IMR-90 (cell line): Measurements from ENCODE around the gene NEK11. TPM values are rescaled to one million over a fixed set of nuclear protein-coding genes. Genes with fewer than 3 reads are reported as not detected.

Experiments
- ATAC-seq: fragments of 200-7000 bp; cut with Tn5 transposase; 2 replicates; pipeline ENCODE4 v1.9.1; 2020; ENCODE audit warnings: low read depth, mild to moderate bottlenecking, moderate library complexity
- BruUV-seq: library from RNA; stranded (reverse); fragments of 400-500 nt; replicated peaks from 2 replicates; lab custom pipeline; 2021; lab: Mats Ljungman, UMichigan
- CTCF ChIA-PET: fragments of 300-600 bp; formaldehyde crosslinking; extraction: SDS; loops from one replicate; lab custom pipeline; 2021; ENCODE audit warnings: antibody characterized with exemption; lab: Yijun Ruan, JAX
- POLR2A ChIA-PET: fragments of 300-600 bp; sonication (Branson Sonifier 250); formaldehyde crosslinking; loops from one replicate; lab custom pipeline; 2022; ENCODE audit warnings: antibody characterized with exemption; ENCODE audit not compliant: unreplicated experiment; lab: Charles Lee
- DNase-seq: peaks from one replicate; pipeline ENCODE4 v3.0.0; 2013
- H2AFZ ChIP-seq: replicated peaks from 2 replicates; pipeline ENCODE3; 2013; ENCODE audit warnings: low read length, mild to moderate bottlenecking; ENCODE audit not compliant: poor library complexity
- H2AK5ac ChIP-seq: 2 replicates; pipeline ENCODE4 v1.6.1; 2013; ENCODE audit warnings: low read depth, low read length, inconsistent platforms
- H2AK9ac ChIP-seq: replicated peaks from 2 replicates; pipeline ENCODE3; 2013; ENCODE audit warnings: mild to moderate bottlenecking, low read depth, low read length, moderate library complexity; ENCODE audit not compliant: poor library complexity
- H2BK120ac ChIP-seq: 2 replicates; pipeline ENCODE4 v1.6.1; 2013; ENCODE audit warnings: low read depth, low read length, inconsistent platforms
- H2BK15ac ChIP-seq: 3 replicates; pipeline ENCODE4 v1.6.1; 2013; ENCODE audit warnings: low read depth, low read length, inconsistent platforms
- H2BK20ac ChIP-seq: 2 replicates; pipeline ENCODE4 v1.6.1; 2013; ENCODE audit warnings: low read depth, mild to moderate bottlenecking, inconsistent platforms, low read length, moderate library complexity
- H2BK5ac ChIP-seq: 2 replicates; pipeline ENCODE4 v1.6.1; 2013; ENCODE audit warnings: mild to moderate bottlenecking, low read depth, low read length, inconsistent platforms; ENCODE audit not compliant: poor library complexity, severe bottlenecking
- H3K14ac ChIP-seq: replicated peaks from 2 replicates; pipeline ENCODE4 v1.6.1; 2013; ENCODE audit warnings: low read depth, low read length, inconsistent platforms
- H3K18ac ChIP-seq: 2 replicates; pipeline ENCODE4 v1.6.1; 2013; ENCODE audit warnings: low read depth, low read length, control low read depth
- H3K23ac ChIP-seq: 2 replicates; pipeline ENCODE4 v1.6.1; 2013; ENCODE audit warnings: low read depth, low read length, inconsistent platforms
- H3K27ac ChIP-seq: 2 replicates; pipeline ENCODE4 v1.5.1; 2013; ENCODE audit warnings: mild to moderate bottlenecking, control low read depth, low read length; ENCODE audit not compliant: insufficient read depth
- H3K27me3 ChIP-seq: 2 replicates; pipeline ENCODE4 v1.6.1; 2013; ENCODE audit warnings: low read length; ENCODE audit not compliant: control insufficient read depth, insufficient read depth
- H3K36me3 ChIP-seq: 2 replicates; pipeline ENCODE4 v1.6.1; 2013; ENCODE audit warnings: low read length, mixed read lengths; ENCODE audit not compliant: control insufficient read depth, insufficient read depth
- H3K4ac ChIP-seq: 2 replicates; pipeline ENCODE4 v1.6.1; 2013; ENCODE audit warnings: low read depth, low read length, inconsistent platforms
- H3K4me1 ChIP-seq: 2 replicates; pipeline ENCODE4 v1.6.1; 2013; ENCODE audit warnings: low read length, mixed read lengths; ENCODE audit not compliant: control insufficient read depth, insufficient read depth
- H3K4me2 ChIP-seq: 2 replicates; pipeline ENCODE4 v1.6.1; 2013; ENCODE audit warnings: low read depth, mild to moderate bottlenecking, control low read depth, low read length, moderate library complexity
- H3K4me3 ChIP-seq: 2 replicates; pipeline ENCODE4 v1.5.1; 2013; ENCODE audit warnings: low read depth, mild to moderate bottlenecking, control low read depth, low read length, moderate library complexity; ENCODE audit not compliant: insufficient read depth
- H3K56ac ChIP-seq: 2 replicates; pipeline ENCODE4 v1.6.1; 2013; ENCODE audit warnings: low read length, inconsistent platforms; ENCODE audit not compliant: insufficient read depth; ENCODE audit errors: extremely low read depth
- H3K79me1 ChIP-seq, 2 experiments: 2 replicates each; pipeline ENCODE4 v1.6.1; 2013; ENCODE audit warnings: low read length in 2 of 2, inconsistent platforms in 1 of 2, low read depth in 1 of 2
- H3K9ac ChIP-seq: 2 replicates; pipeline ENCODE4 v1.6.1; 2013; ENCODE audit warnings: low read depth, low read length, control low read depth
- H3K9me1 ChIP-seq: 2 replicates; pipeline ENCODE4 v1.6.1; 2013; ENCODE audit warnings: low read length, inconsistent platforms; ENCODE audit not compliant: insufficient read depth
- H3K9me3 ChIP-seq: 2 replicates; pipeline ENCODE4 v1.6.1; 2013; ENCODE audit warnings: low read length; ENCODE audit not compliant: control insufficient read depth, insufficient read depth
- H4K20me1 ChIP-seq: 2 replicates; pipeline ENCODE4 v1.6.1; 2013; ENCODE audit warnings: low read length, inconsistent platforms; ENCODE audit not compliant: insufficient read depth
- H4K5ac ChIP-seq: 2 replicates; pipeline ENCODE4 v1.6.1; 2013; ENCODE audit warnings: mild to moderate bottlenecking, low read depth, low read length, control low read depth
- H4K8ac ChIP-seq, 2 experiments: 2 replicates each; pipeline ENCODE4 v1.6.1; 2013; ENCODE audit warnings: low read depth in 2 of 2, low read length in 2 of 2, control low read depth in 1 of 2, inconsistent platforms in 1 of 2
- H4K91ac ChIP-seq: 2 replicates; pipeline ENCODE4 v1.6.1; 2013; ENCODE audit warnings: low read depth, low read length, inconsistent platforms; ENCODE audit not compliant: insufficient read depth
- BHLHE40 ChIP-seq: fragments of 150-350 bp; IDR thresholded peaks from 2 replicates; pipeline ENCODE4 v1.6.1; 2016; ENCODE audit warnings: mild to moderate bottlenecking, low read depth, low read length
- CEBPB ChIP-seq: IDR thresholded peaks from 2 replicates; pipeline ENCODE4 v1.6.1; 2012; ENCODE audit warnings: low read depth, low read length, improper control_type of control experiment
- CHD1 ChIP-seq: IDR thresholded peaks from 2 replicates; pipeline ENCODE4 v1.6.1; 2012; ENCODE audit warnings: low read depth, low read length, improper control_type of control experiment
- FOS ChIP-seq: fragments of 150-350 bp; IDR thresholded peaks from 2 replicates; pipeline ENCODE4 v1.6.1; 2016; ENCODE audit warnings: low read depth, low read length
- MAFK ChIP-seq: IDR thresholded peaks from 2 replicates; pipeline ENCODE4 v1.6.1; 2012; ENCODE audit warnings: low read depth, low read length, improper control_type of control experiment
- MAZ ChIP-seq: IDR thresholded peaks from 2 replicates; pipeline ENCODE4 v1.6.1; 2012; ENCODE audit warnings: low read depth, mild to moderate bottlenecking, low read length, improper control_type of control experiment, moderate library complexity, borderline replicate concordance
- MXI1 ChIP-seq: IDR thresholded peaks from 2 replicates; pipeline ENCODE4 v1.6.1; 2012; ENCODE audit warnings: low read depth, mild to moderate bottlenecking, low read length, moderate library complexity, borderline replicate concordance
- NFE2L2 ChIP-seq: fragments of 150-350 bp; IDR thresholded peaks from 2 replicates; pipeline ENCODE4 v1.6.1; 2016; ENCODE audit warnings: low read depth, mild to moderate bottlenecking, low read length
- POLR2A ChIP-seq: IDR thresholded peaks from 2 replicates; pipeline ENCODE4 v1.6.1; 2012; ENCODE audit warnings: mild to moderate bottlenecking, low read depth, low read length
- RAD21 ChIP-seq: IDR thresholded peaks from 2 replicates; pipeline ENCODE4 v1.6.1; 2012; ENCODE audit warnings: low read length, improper control_type of control experiment
- RCOR1 ChIP-seq: IDR thresholded peaks from 2 replicates; pipeline ENCODE4 v1.6.1; 2012; ENCODE audit warnings: mild to moderate bottlenecking, low read length, improper control_type of control experiment; ENCODE audit not compliant: insufficient replicate concordance
- RFX5 ChIP-seq: IDR thresholded peaks from 2 replicates; pipeline ENCODE4 v1.8.0; 2012; ENCODE audit warnings: low read depth, mild to moderate bottlenecking, low read length, moderate library complexity
- SMC3 ChIP-seq: fragments of 150-350 bp; IDR thresholded peaks from 2 replicates; pipeline ENCODE4 v1.6.1; 2016; ENCODE audit warnings: low read depth, mild to moderate bottlenecking, antibody characterized with exemption, low read length, moderate library complexity
- USF2 ChIP-seq: fragments of 150-350 bp; IDR thresholded peaks from 2 replicates; pipeline ENCODE4 v1.6.1; 2017; ENCODE audit warnings: mild to moderate bottlenecking, antibody characterized with exemption, low read length, low read depth
- WGBS, 2 experiments: methylation state at CpG; one replicate each; pipeline versions ENCODE4 v1.1.5 to v1.1.7; 2013; ENCODE audit warnings: missing lambda C conversion rate in 2 of 2; ENCODE audit not compliant: insufficient read length in 1 of 2; ENCODE audit errors: extremely low coverage in 2 of 2; 5-methylcytosine and 5-hydroxymethylcytosine counted together
- dilution Hi-C: fragments of 300-500 bp; cut with HindIII; formaldehyde crosslinking; loops from one replicate; pipeline ENCODE4 v1.14.3; 2018; ENCODE audit warnings: low sequenced_read_pairs; ENCODE audit not compliant: unreplicated experiment
- in situ Hi-C: fragments of 300-500 bp; cut with MboI; formaldehyde crosslinking; loops from 3 replicates; pipeline ENCODE4 v1.14.3; 2019; ENCODE audit warnings: low sequenced_read_pairs, inconsistent platforms, mixed read lengths
- intact Hi-C: fragments of 100-400 bp; cut with micrococcal nuclease; formaldehyde crosslinking; loops from 2 replicates; pipeline ENCODE4 v1.10.0; 2022
- polyA plus RNA-seq, 3 experiments: library from polyadenylated mRNA; depleted of rRNA; stranded (reverse); fragments of >200 nt; gene quantifications; 2 replicates each; pipeline ENCODE4 v1.2.3, GENCODE V29; 2012; ENCODE audit warnings: low replicate concordance in 1 of 3
- total RNA-seq: library from RNA; depleted of rRNA; stranded (reverse); fragments of >200 nt; gene quantifications from 2 replicates; pipeline ENCODE4 v1.2.3, GENCODE V29; 2012
- TF ChIP-seq, protein P1 (sequence below): conservative IDR thresholded peaks from 2 replicates; pipeline ENCODE4 v1.5.1; 2012; ENCODE audit warnings: mild to moderate bottlenecking, low read depth, low read length, improper control_type of control experiment
- TF ChIP-seq, protein P2 (sequence below): fragments of 150-350 bp; IDR thresholded peaks from 2 replicates; pipeline ENCODE4 v1.6.1; 2016; ENCODE audit warnings: low read depth, mild to moderate bottlenecking, low read length, moderate library complexity, borderline replicate concordance

Gene NEK11
- total and polyA plus RNA-seq, 2 of the 4 experiments (the other 2 are of a cell fraction), result 1.1 to 1.6 TPM

- POLR2A ChIA-PET, result no interaction called here
These were observed 54.5 kb downstream of the NEK11 start for GRCh38 chr3:131081224-131081623.

More at GRCh38 chr3:131081224-131081623, 54.5 kb downstream of the NEK11 start:
- no peak overlapping the region for H3K4me2 ChIP-seq
- ATAC-seq (peak; percentile 60), DNase-seq (no peak)
- no peaks in the 10 kb centered on the region for H3K27me3 ChIP-seq
- H4K5ac ChIP-seq, result no peak overlapping the region
- no peak overlapping the region for H3K56ac ChIP-seq
- no peak overlapping the region for H2BK20ac ChIP-seq
- dilution Hi-C loops (no loop called here), intact Hi-C loops (no loop called here), in situ Hi-C loops (no loop called here)
- no CpG with 5 or more reads among the region's 1 CpG for WGBS, 2 experiments
- no peak overlapping the region for H3K18ac ChIP-seq
- no peak overlapping the region for H2BK15ac ChIP-seq
- H4K20me1 ChIP-seq, result no peaks in the 10 kb centered on the region
- CTCF ChIA-PET, result no interaction called here
- no peak overlapping the region for H2BK120ac ChIP-seq
- H3K36me3 ChIP-seq, result no peaks in the 10 kb centered on the region
- no peak overlapping the region for H3K4ac ChIP-seq
- H3K9me1 ChIP-seq, result no peaks in the 10 kb centered on the region
- no peak for TF ChIP-seq SMC3
- TF ChIP-seq MXI1, result no peak
- no peak for TF ChIP-seq CHD1
- TF ChIP-seq RFX5, result no peak
- TF ChIP-seq RCOR1, result no peak
- TF ChIP-seq CEBPB, result no peak
- TF ChIP-seq, protein P1, sequence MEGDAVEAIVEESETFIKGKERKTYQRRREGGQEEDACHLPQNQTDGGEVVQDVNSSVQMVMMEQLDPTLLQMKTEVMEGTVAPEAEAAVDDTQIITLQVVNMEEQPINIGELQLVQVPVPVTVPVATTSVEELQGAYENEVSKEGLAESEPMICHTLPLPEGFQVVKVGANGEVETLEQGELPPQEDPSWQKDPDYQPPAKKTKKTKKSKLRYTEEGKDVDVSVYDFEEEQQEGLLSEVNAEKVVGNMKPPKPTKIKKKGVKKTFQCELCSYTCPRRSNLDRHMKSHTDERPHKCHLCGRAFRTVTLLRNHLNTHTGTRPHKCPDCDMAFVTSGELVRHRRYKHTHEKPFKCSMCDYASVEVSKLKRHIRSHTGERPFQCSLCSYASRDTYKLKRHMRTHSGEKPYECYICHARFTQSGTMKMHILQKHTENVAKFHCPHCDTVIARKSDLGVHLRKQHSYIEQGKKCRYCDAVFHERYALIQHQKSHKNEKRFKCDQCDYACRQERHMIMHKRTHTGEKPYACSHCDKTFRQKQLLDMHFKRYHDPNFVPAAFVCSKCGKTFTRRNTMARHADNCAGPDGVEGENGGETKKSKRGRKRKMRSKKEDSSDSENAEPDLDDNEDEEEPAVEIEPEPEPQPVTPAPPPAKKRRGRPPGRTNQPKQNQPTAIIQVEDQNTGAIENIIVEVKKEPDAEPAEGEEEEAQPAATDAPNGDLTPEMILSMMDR, result no peak
- TF ChIP-seq MAFK, result no peak
- TF ChIP-seq USF2, result no peak
- TF ChIP-seq FOS, result no peak
- no peak for TF ChIP-seq MAZ
- TF ChIP-seq POLR2A, result no peak
- no peak for TF ChIP-seq NFE2L2
- TF ChIP-seq, protein P2, sequence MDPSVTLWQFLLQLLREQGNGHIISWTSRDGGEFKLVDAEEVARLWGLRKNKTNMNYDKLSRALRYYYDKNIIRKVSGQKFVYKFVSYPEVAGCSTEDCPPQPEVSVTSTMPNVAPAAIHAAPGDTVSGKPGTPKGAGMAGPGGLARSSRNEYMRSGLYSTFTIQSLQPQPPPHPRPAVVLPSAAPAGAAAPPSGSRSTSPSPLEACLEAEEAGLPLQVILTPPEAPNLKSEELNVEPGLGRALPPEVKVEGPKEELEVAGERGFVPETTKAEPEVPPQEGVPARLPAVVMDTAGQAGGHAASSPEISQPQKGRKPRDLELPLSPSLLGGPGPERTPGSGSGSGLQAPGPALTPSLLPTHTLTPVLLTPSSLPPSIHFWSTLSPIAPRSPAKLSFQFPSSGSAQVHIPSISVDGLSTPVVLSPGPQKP, result no peak
- TF ChIP-seq BHLHE40, result no peak
- TF ChIP-seq RAD21, result no peak
- BruUV-seq, result no TSS peak
- H4K91ac ChIP-seq, result no peak overlapping the region
- H2AK9ac ChIP-seq, result no peak overlapping the region
- no peaks in the 10 kb centered on the region for H3K4me1 ChIP-seq
- H3K14ac ChIP-seq, result no peak overlapping the region
- H3K4me3 ChIP-seq, result no peak overlapping the region
- no peaks in the 10 kb centered on the region for H3K79me1 ChIP-seq
- H3K9me3 ChIP-seq, result no peaks in the 10 kb centered on the region
- H4K8ac ChIP-seq, result no peak overlapping the region
- H2AFZ ChIP-seq, result no peak overlapping the region
- H2AK5ac ChIP-seq, result no peak overlapping the region
- H3K23ac ChIP-seq, result no peak overlapping the region
- H2BK5ac ChIP-seq, result no peak overlapping the region
- H3K27ac ChIP-seq, result no peak overlapping the region
- H3K9ac ChIP-seq, result no peak overlapping the region
